IMR-90 (cell line): Measurements from ENCODE around the gene TWIST2. TPM values are rescaled to one million over a fixed set of nuclear protein-coding genes. Genes with fewer than 3 reads are reported as not detected.

Experiments
- ATAC-seq: fragments of 200-7000 bp; cut with Tn5 transposase; 2 replicates; pipeline ENCODE4 v1.9.1; 2020; ENCODE audit warnings: low read depth, mild to moderate bottlenecking, moderate library complexity
- BruUV-seq: library from RNA; stranded (reverse); fragments of 400-500 nt; replicated peaks from 2 replicates; lab custom pipeline; 2021; lab: Mats Ljungman, UMichigan
- CTCF ChIA-PET: fragments of 300-600 bp; formaldehyde crosslinking; extraction: SDS; loops from one replicate; lab custom pipeline; 2021; ENCODE audit warnings: antibody characterized with exemption; lab: Yijun Ruan, JAX
- POLR2A ChIA-PET: fragments of 300-600 bp; sonication (Branson Sonifier 250); formaldehyde crosslinking; loops from one replicate; lab custom pipeline; 2022; ENCODE audit warnings: antibody characterized with exemption; ENCODE audit not compliant: unreplicated experiment; lab: Charles Lee
- DNase-seq: peaks from one replicate; pipeline ENCODE4 v3.0.0; 2013
- H2AFZ ChIP-seq: replicated peaks from 2 replicates; pipeline ENCODE3; 2013; ENCODE audit warnings: low read length, mild to moderate bottlenecking; ENCODE audit not compliant: poor library complexity
- H2AK5ac ChIP-seq: 2 replicates; pipeline ENCODE4 v1.6.1; 2013; ENCODE audit warnings: low read depth, low read length, inconsistent platforms
- H2AK9ac ChIP-seq: replicated peaks from 2 replicates; pipeline ENCODE3; 2013; ENCODE audit warnings: mild to moderate bottlenecking, low read depth, low read length, moderate library complexity; ENCODE audit not compliant: poor library complexity
- H2BK120ac ChIP-seq: 2 replicates; pipeline ENCODE4 v1.6.1; 2013; ENCODE audit warnings: low read depth, low read length, inconsistent platforms
- H2BK15ac ChIP-seq: 3 replicates; pipeline ENCODE4 v1.6.1; 2013; ENCODE audit warnings: low read depth, low read length, inconsistent platforms
- H2BK20ac ChIP-seq: 2 replicates; pipeline ENCODE4 v1.6.1; 2013; ENCODE audit warnings: low read depth, mild to moderate bottlenecking, inconsistent platforms, low read length, moderate library complexity
- H2BK5ac ChIP-seq: 2 replicates; pipeline ENCODE4 v1.6.1; 2013; ENCODE audit warnings: mild to moderate bottlenecking, low read depth, low read length, inconsistent platforms; ENCODE audit not compliant: poor library complexity, severe bottlenecking
- H3K14ac ChIP-seq: replicated peaks from 2 replicates; pipeline ENCODE4 v1.6.1; 2013; ENCODE audit warnings: low read depth, low read length, inconsistent platforms
- H3K18ac ChIP-seq: 2 replicates; pipeline ENCODE4 v1.6.1; 2013; ENCODE audit warnings: low read depth, low read length, control low read depth
- H3K23ac ChIP-seq: 2 replicates; pipeline ENCODE4 v1.6.1; 2013; ENCODE audit warnings: low read depth, low read length, inconsistent platforms
- H3K27ac ChIP-seq: 2 replicates; pipeline ENCODE4 v1.5.1; 2013; ENCODE audit warnings: mild to moderate bottlenecking, control low read depth, low read length; ENCODE audit not compliant: insufficient read depth
- H3K27me3 ChIP-seq: 2 replicates; pipeline ENCODE4 v1.6.1; 2013; ENCODE audit warnings: low read length; ENCODE audit not compliant: control insufficient read depth, insufficient read depth
- H3K36me3 ChIP-seq: 2 replicates; pipeline ENCODE4 v1.6.1; 2013; ENCODE audit warnings: low read length, mixed read lengths; ENCODE audit not compliant: control insufficient read depth, insufficient read depth
- H3K4ac ChIP-seq: 2 replicates; pipeline ENCODE4 v1.6.1; 2013; ENCODE audit warnings: low read depth, low read length, inconsistent platforms
- H3K4me1 ChIP-seq: 2 replicates; pipeline ENCODE4 v1.6.1; 2013; ENCODE audit warnings: low read length, mixed read lengths; ENCODE audit not compliant: control insufficient read depth, insufficient read depth
- H3K4me2 ChIP-seq: 2 replicates; pipeline ENCODE4 v1.6.1; 2013; ENCODE audit warnings: low read depth, mild to moderate bottlenecking, control low read depth, low read length, moderate library complexity
- H3K4me3 ChIP-seq: 2 replicates; pipeline ENCODE4 v1.5.1; 2013; ENCODE audit warnings: low read depth, mild to moderate bottlenecking, control low read depth, low read length, moderate library complexity; ENCODE audit not compliant: insufficient read depth
- H3K56ac ChIP-seq: 2 replicates; pipeline ENCODE4 v1.6.1; 2013; ENCODE audit warnings: low read length, inconsistent platforms; ENCODE audit not compliant: insufficient read depth; ENCODE audit errors: extremely low read depth
- H3K79me1 ChIP-seq, 2 experiments: 2 replicates each; pipeline ENCODE4 v1.6.1; 2013; ENCODE audit warnings: low read length in 2 of 2, inconsistent platforms in 1 of 2, low read depth in 1 of 2
- H3K9ac ChIP-seq: 2 replicates; pipeline ENCODE4 v1.6.1; 2013; ENCODE audit warnings: low read depth, low read length, control low read depth
- H3K9me1 ChIP-seq: 2 replicates; pipeline ENCODE4 v1.6.1; 2013; ENCODE audit warnings: low read length, inconsistent platforms; ENCODE audit not compliant: insufficient read depth
- H3K9me3 ChIP-seq: 2 replicates; pipeline ENCODE4 v1.6.1; 2013; ENCODE audit warnings: low read length; ENCODE audit not compliant: control insufficient read depth, insufficient read depth
- H4K20me1 ChIP-seq: 2 replicates; pipeline ENCODE4 v1.6.1; 2013; ENCODE audit warnings: low read length, inconsistent platforms; ENCODE audit not compliant: insufficient read depth
- H4K5ac ChIP-seq: 2 replicates; pipeline ENCODE4 v1.6.1; 2013; ENCODE audit warnings: mild to moderate bottlenecking, low read depth, low read length, control low read depth
- H4K8ac ChIP-seq, 2 experiments: 2 replicates each; pipeline ENCODE4 v1.6.1; 2013; ENCODE audit warnings: low read depth in 2 of 2, low read length in 2 of 2, control low read depth in 1 of 2, inconsistent platforms in 1 of 2
- H4K91ac ChIP-seq: 2 replicates; pipeline ENCODE4 v1.6.1; 2013; ENCODE audit warnings: low read depth, low read length, inconsistent platforms; ENCODE audit not compliant: insufficient read depth
- MAFK ChIP-seq: IDR thresholded peaks from 2 replicates; pipeline ENCODE4 v1.6.1; 2012; ENCODE audit warnings: low read depth, low read length, improper control_type of control experiment
- RCOR1 ChIP-seq: IDR thresholded peaks from 2 replicates; pipeline ENCODE4 v1.6.1; 2012; ENCODE audit warnings: mild to moderate bottlenecking, low read length, improper control_type of control experiment; ENCODE audit not compliant: insufficient replicate concordance
- WGBS, 2 experiments: methylation state at CpG; one replicate each; pipeline versions ENCODE4 v1.1.5 to v1.1.7; 2013; ENCODE audit warnings: missing lambda C conversion rate in 2 of 2; ENCODE audit not compliant: insufficient read length in 1 of 2; ENCODE audit errors: extremely low coverage in 2 of 2; 5-methylcytosine and 5-hydroxymethylcytosine counted together
- dilution Hi-C: fragments of 300-500 bp; cut with HindIII; formaldehyde crosslinking; loops from one replicate; pipeline ENCODE4 v1.14.3; 2018; ENCODE audit warnings: low sequenced_read_pairs; ENCODE audit not compliant: unreplicated experiment
- in situ Hi-C: fragments of 300-500 bp; cut with MboI; formaldehyde crosslinking; loops from 3 replicates; pipeline ENCODE4 v1.14.3; 2019; ENCODE audit warnings: low sequenced_read_pairs, inconsistent platforms, mixed read lengths
- intact Hi-C: fragments of 100-400 bp; cut with micrococcal nuclease; formaldehyde crosslinking; loops from 2 replicates; pipeline ENCODE4 v1.10.0; 2022
- polyA plus RNA-seq, 3 experiments: library from polyadenylated mRNA; depleted of rRNA; stranded (reverse); fragments of >200 nt; gene quantifications; 2 replicates each; pipeline ENCODE4 v1.2.3, GENCODE V29; 2012; ENCODE audit warnings: low replicate concordance in 1 of 3
- total RNA-seq: library from RNA; depleted of rRNA; stranded (reverse); fragments of >200 nt; gene quantifications from 2 replicates; pipeline ENCODE4 v1.2.3, GENCODE V29; 2012

TWIST2 gene
- total and polyA plus RNA-seq, 2 of the 4 experiments (the other 2 are of a cell fraction) = 9.3 to 33.6 TPM

DNA sequence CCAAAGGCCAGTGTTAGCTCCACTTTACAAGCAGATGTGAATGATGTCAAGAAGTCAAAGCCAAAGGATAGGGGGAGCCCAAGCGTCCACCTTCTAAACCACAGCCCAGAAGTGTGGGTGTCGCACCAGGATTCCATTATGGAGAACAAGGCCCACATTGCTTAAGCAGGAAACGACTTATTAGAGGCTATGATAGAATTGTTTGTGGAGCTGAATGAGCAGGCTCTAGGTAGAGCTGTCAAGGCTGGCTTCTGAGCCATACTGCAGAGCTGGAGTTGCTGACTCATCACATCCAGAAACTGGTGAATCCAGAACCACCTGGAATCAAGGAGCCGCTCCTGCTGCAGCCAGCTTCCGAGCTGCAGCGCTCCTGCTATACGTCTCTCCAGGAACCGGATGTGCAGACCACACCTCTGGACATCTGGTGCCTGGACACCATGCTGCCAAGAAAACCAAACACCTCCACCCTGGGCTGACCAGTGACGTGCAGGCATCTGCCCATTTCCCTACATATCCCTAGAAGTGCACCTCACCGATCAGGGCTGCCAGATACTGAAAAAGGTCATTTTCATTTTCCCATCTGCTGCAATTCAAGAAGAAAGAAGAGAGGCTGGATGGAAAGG is 6.2 kb upstream of the TWIST2 start:
- Histone ChIP-seq H3K9ac (no peak overlapping the region), H4K91ac (no peak overlapping the region), H3K4me2 (no peak overlapping the region), H3K4me3 (no peak overlapping the region), H3K18ac (no peak overlapping the region), H3K4ac (no peak overlapping the region), H3K14ac (no peak overlapping the region), H3K27ac (no peak overlapping the region), H3K23ac (no peak overlapping the region), H2BK120ac (no peak overlapping the region), H4K20me1 (no peaks in the 10 kb centered on the region), H4K5ac (no peak overlapping the region), H3K27me3 (peaks cover 8% of the 10 kb centered on the region), H2AK5ac (no peak overlapping the region), H3K9me1 (no peaks in the 10 kb centered on the region), H2BK15ac (no peak overlapping the region), H3K4me1 (no peaks in the 10 kb centered on the region; the same call in 1 of the 2 replicates), H2AK9ac (no peak overlapping the region), H2AFZ (no peak overlapping the region), H2BK5ac (no peak overlapping the region), H3K79me1 (no peaks in the 10 kb centered on the region), H4K8ac (no peak overlapping the region), H2BK20ac (no peak overlapping the region), H3K36me3 (no peaks in the 10 kb centered on the region), H3K9me3 (no peaks in the 10 kb centered on the region; the same call in 1 of the 2 replicates), H3K56ac (no peak overlapping the region)
- TF ChIP-seq MAFK (peak; percentile 93), RCOR1 (no peak)
- intact Hi-C loops = no loop called here
- DNase-seq (no peak), ATAC-seq (no peak)
- WGBS, 2 experiments = 72% methylated on average over 6 of the region's 10 CpGs; no CpG with 5 or more reads in 1 of the 2 experiments
- in situ Hi-C loops = no loop called here
- dilution Hi-C loops = no loop called here
- ChIA-PET POLR2A (no interaction called here), CTCF (no interaction called here)
- no TSS peak for BruUV-seq
